Upper lobe of left lung (tissue), 6 donors: ENCODE results near the gene GDF2. TPM values are rescaled to one million over a fixed set of nuclear protein-coding genes. Genes with fewer than 3 reads are reported as not detected.
A peak's percentile ranks its signal among the peaks of the same experiment; 100 is the strongest.

ENCODE experiments used
- ATAC-seq, 2 donors: fragments of 200-7000 bp; cut with Tn5 transposase; one replicate each; pipeline ENCODE4 v1.9.1; 2022; ENCODE audit warnings: mild to moderate bottlenecking in 2 of 2, moderate library complexity in 2 of 2; ENCODE audit not compliant: low FRiP score in 2 of 2
- DNase-seq, 2 donors: peaks; one replicate each; pipeline ENCODE4 v3.0.0-alpha.2; 2019 to 2020
- H3K27ac ChIP-seq, 4 donors: fragments of 200-600 bp; sonication (generic); one replicate each; pipeline ENCODE4 v1.5.1; 2016 to 2019
- H3K27me3 ChIP-seq, 4 donors: fragments of 200-600 bp; sonication (generic); one replicate each; pipeline ENCODE4 v1.5.1; 2017 to 2019
- H3K36me3 ChIP-seq, 4 donors: fragments of 200-600 bp; sonication (generic); one replicate each; pipeline ENCODE4 v1.5.1; 2016 to 2019
- H3K4me1 ChIP-seq, 4 donors: fragments of 200-600 bp; sonication (generic); one replicate each; pipeline ENCODE4 v1.5.1; 2018 to 2019
- H3K4me3 ChIP-seq, 4 donors: fragments of 200-600 bp; sonication (generic); one replicate each; pipeline ENCODE4 v1.5.1; 2017 to 2019; ENCODE audit warnings: mild to moderate bottlenecking in 2 of 4, moderate library complexity in 1 of 4
- H3K9me3 ChIP-seq, 4 donors: fragments of 200-600 bp; sonication (generic); one replicate each; pipeline ENCODE4 v1.5.1; 2018 to 2019
- EP300 ChIP-seq, 4 donors: sonication (generic); formaldehyde crosslinking; IDR thresholded peaks; one replicate each; pipeline ENCODE4 v1.5.1; 2017; ENCODE audit warnings: antibody characterized with exemption in 4 of 4, control low read depth in 2 of 4
- POLR2A ChIP-seq, 4 donors: fragments of 450-650 bp; IDR thresholded peaks; one replicate each; pipeline ENCODE4 v1.5.1; 2016 to 2017; ENCODE audit warnings: antibody characterized with exemption in 4 of 4, mild to moderate bottlenecking in 2 of 4
- POLR2AphosphoS5 ChIP-seq, 2 donors: sonication (generic); formaldehyde crosslinking; IDR thresholded peaks; one replicate each; pipeline ENCODE4 v1.5.1; 2017; ENCODE audit warnings: antibody characterized with exemption in 2 of 2
- WGBS, 2 donors: methylation state at CpG; one replicate each; pipeline ENCODE4 v1.1.5; 2017 to 2018; 5-methylcytosine and 5-hydroxymethylcytosine counted together
- total RNA-seq, 6 donors: library from RNA; depleted of rRNA in 4 of 6; stranded (reverse); fragments of >200 nt in 4 of 6; gene quantifications; one replicate each; pipeline versions ENCODE4 v1.1.0 to v1.2.1, GENCODE V29; 2016 to 2021
- TF ChIP-seq, protein P1 (sequence below), 6 experiments: fragments of 450-650 bp in 4 of 6; fragments of 200-600 bp in 2 of 6; sonication (generic) in 2 of 6; IDR thresholded peaks; one replicate each; pipeline ENCODE4 v1.5.1; 2016 to 2019; ENCODE audit warnings: antibody characterized with exemption in 6 of 6
- donor health status: DM: no; HTN: no; CAD: no; lungs with moderate emphysema.
- donor health status: DM: no; HTN: yes; CAD: no; lungs with severe emphysema.

GDF2 gene
- total RNA-seq, 6 donors from 2014 or later = not detected

DNA sequence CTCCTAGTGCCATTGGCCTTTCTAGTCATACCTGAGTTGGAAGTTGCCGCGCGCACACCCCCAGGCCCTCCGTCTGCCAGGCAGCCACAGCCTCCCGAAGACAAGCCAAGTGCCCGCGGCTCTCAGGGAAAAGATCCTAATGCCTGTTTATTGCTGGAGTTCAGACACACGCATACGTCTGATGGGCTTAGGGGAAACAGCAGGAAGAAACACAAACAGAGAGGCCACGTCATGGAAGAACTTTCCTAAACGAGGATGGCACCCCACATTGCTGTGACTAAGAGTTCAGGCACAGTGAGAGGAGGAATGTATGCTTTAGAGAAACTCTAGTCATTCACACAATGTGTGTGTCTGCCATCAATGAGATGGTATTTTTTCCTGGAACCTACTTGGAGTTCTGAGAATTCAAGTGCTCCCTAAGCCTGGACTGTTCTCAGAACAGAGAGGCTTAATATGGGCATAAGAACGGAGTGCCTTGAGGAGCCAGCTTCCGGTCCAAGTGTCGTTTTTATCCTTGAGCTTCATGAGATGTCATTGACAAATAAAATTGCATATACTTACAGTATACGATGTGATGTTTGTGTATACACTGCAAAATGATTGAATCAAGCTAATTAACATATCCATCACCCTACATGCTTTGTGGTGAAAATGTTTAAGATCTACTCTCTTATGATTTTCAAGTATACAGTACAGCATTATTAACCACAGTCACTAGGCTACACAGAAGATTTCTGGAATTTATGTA lies 14.3 kb downstream of the GDF2 start:
- WGBS, 2 donors = 70 to 74% methylated on average over 15 of the region's 15 CpGs

DNA sequence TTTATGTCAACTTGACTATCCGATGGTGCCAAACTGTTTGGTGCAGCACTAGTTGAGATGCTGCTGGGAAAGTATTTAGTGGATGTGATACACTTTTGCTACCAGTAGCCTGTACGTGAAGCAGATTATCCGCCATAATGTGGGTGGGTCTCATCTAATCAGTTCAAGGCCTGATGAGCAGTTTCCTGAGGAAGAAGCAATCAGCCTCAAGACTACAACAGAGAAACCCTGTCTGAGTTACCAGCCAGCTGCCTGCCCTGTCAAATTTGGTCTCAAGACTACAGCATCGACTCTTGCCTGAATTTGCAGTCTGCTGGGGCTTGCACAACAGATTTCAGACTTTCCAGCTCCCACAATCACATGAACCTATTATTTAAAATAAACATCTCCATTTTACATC lies 15.1 kb downstream of the GDF2 start:
- H3K4me1 ChIP-seq = no peaks in the 10 kb centered on the region
- H3K36me3 ChIP-seq = no peaks in the 10 kb centered on the region
- no peak overlapping the region for H3K27ac ChIP-seq
- ATAC-seq = no peak
- no peak for DNase-seq
- H3K27me3 ChIP-seq = no peaks in the 10 kb centered on the region
- no peak overlapping the region for H3K4me3 ChIP-seq
- TF ChIP-seq, protein P1, sequence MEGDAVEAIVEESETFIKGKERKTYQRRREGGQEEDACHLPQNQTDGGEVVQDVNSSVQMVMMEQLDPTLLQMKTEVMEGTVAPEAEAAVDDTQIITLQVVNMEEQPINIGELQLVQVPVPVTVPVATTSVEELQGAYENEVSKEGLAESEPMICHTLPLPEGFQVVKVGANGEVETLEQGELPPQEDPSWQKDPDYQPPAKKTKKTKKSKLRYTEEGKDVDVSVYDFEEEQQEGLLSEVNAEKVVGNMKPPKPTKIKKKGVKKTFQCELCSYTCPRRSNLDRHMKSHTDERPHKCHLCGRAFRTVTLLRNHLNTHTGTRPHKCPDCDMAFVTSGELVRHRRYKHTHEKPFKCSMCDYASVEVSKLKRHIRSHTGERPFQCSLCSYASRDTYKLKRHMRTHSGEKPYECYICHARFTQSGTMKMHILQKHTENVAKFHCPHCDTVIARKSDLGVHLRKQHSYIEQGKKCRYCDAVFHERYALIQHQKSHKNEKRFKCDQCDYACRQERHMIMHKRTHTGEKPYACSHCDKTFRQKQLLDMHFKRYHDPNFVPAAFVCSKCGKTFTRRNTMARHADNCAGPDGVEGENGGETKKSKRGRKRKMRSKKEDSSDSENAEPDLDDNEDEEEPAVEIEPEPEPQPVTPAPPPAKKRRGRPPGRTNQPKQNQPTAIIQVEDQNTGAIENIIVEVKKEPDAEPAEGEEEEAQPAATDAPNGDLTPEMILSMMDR (IDR thresholded peaks at IDR 0.05) = no peak
- TF ChIP-seq POLR2A (IDR thresholded peaks at IDR 0.05) (no peak), POLR2AphosphoS5 (IDR thresholded peaks at IDR 0.05) (no peak), EP300 (IDR thresholded peaks at IDR 0.05) (no peak)
- WGBS, 2 donors = 68 to 73% methylated on average over 4 of the region's 4 CpGs
- H3K9me3 ChIP-seq = no peaks in the 10 kb centered on the region

More for the DNA sequence above, 14.3 kb downstream of the GDF2 start:
- no peak overlapping the region for H3K4me3 ChIP-seq
- H3K27me3 ChIP-seq = no peaks in the 10 kb centered on the region
- no peaks in the 10 kb centered on the region for H3K36me3 ChIP-seq
- DNase-seq (no peak), ATAC-seq (no peak)
- H3K4me1 ChIP-seq = no peaks in the 10 kb centered on the region
- TF ChIP-seq EP300 (IDR thresholded peaks at IDR 0.05) (no peak), POLR2A (IDR thresholded peaks at IDR 0.05) (no peak)
- TF ChIP-seq, protein P1 (IDR thresholded peaks at IDR 0.05) = no peak
- no peak overlapping the region for H3K27ac ChIP-seq
- no peaks in the 10 kb centered on the region for H3K9me3 ChIP-seq

DNA sequence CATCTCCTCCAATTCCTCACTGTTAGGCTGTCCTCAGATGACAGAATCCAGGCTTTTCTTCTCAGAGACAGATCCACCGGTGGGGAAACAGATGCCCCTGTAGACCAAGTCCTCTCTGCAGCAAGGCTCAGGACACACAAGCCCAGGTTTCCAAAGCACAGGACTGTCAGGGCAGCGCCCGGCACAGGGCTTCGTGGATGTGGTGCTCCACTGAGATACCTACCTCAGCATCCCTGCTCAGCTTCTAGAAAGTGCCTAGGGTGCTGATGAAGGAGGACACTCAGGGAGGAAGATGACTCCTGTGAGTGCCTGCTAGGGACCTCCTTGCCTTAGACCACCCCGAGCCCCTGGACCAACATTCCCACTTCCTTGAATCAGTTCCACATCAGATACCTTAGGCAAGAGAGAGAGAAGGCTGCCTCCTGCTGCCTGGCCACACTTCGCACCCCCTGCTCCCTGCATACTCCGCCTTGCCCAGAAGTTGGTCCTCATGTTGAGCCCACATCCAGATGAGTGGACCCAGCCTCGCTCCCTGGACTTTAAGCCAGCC lies 17.0 kb downstream of the GDF2 start:
- 91 to 92% methylated on average over 4 to 8 of the region's 8 CpGs for WGBS, 2 donors
- no peak overlapping the region for H3K27ac ChIP-seq
- no peaks in the 10 kb centered on the region for H3K36me3 ChIP-seq
- no peak overlapping the region for H3K4me3 ChIP-seq
- no peaks in the 10 kb centered on the region for H3K9me3 ChIP-seq
- no peak for DNase-seq
- no peaks in the 10 kb centered on the region for H3K27me3 ChIP-seq
- no peaks in the 10 kb centered on the region for H3K4me1 ChIP-seq
- TF ChIP-seq POLR2AphosphoS5 (IDR thresholded peaks at IDR 0.05) (no peak), EP300 (IDR thresholded peaks at IDR 0.05) (no peak), POLR2A (IDR thresholded peaks at IDR 0.05) (no peak)
- TF ChIP-seq, protein P1 (IDR thresholded peaks at IDR 0.05) = no peak
- no peak for ATAC-seq

DNA sequence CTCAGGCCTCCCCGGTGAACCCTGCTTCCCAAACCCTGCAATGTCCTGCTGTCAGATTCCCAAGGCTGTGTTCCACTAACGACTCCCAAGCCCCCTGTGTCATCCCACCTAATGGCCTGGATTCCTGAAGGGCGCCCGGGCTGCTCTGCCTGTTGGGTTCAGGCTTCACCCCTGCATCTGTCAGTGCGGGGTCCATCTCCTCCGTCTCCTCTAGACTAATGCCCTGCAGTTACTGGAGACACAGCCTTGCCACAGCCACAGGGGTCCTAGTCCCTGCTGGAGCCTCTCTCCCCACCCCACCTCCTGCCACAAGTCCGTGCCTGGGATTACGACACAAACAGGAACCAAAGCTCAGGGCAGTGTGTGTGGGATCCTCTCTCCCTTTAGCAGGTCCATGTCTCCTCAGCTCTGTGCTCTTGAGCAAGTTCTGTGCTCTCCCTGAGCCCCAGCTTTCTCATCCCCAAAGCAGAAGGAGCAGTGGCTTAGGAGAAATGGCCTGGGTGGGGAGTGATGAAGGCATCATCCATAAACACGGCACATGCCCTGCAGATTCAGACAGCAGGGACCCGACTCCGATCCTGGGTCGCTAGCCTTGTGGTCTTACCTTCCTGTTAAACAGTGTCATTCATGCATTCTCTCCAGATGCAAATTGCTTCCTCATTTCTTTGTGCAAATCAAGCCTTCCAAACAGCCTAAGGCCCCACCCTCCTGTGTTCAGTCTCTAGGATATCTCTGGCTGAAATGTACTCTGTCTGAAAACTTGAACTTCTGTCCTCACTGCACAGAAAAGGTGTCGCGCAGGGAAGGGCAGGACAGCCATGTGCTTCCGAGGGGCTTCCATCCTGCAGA lies 17.7 kb downstream of the GDF2 start:
- no peaks in the 10 kb centered on the region for H3K27me3 ChIP-seq
- TF ChIP-seq EP300 (IDR thresholded peaks at IDR 0.05) = no peak
- TF ChIP-seq POLR2AphosphoS5 (IDR thresholded peaks at IDR 0.05) = no peak
- no peak for TF ChIP-seq POLR2A (IDR thresholded peaks at IDR 0.05)
- H3K4me1 ChIP-seq = no peaks in the 10 kb centered on the region
- ATAC-seq (peak in 1 of 2 donors; percentile 34), DNase-seq (no peak)
- WGBS, 2 donors = 60 to 78% methylated on average over 11 to 15 of the region's 15 CpGs
- H3K9me3 ChIP-seq = no peaks in the 10 kb centered on the region
- no peak overlapping the region for H3K27ac ChIP-seq
- H3K4me3 ChIP-seq = no peak overlapping the region
- no peaks in the 10 kb centered on the region for H3K36me3 ChIP-seq

DNA sequence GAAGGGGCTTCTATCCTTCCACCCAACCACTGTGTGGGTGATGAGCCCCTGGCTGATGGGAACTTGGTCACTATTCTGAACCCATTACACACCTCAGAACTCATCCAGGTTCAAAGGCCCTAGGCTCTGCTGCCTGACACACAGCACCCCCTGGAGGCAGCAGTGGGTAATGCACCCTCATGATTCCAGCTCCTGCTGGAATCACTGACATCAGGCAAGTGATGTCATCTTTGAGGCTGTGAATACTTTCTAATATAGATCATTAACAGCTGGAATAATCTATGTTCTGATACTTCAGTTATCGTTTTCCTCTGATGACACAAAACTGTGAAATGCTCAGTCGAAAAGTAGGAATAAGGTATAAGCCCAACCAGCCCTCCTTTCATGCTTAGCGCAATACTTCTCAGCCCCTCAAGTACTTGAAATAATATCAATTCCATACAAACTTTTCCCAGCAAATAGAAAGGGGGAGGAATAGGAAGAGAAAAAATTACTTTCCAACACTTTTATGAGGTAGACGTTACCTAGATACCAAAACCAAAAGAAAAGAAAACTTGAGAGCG lies 18.4 kb downstream of the GDF2 start:
- Histone ChIP-seq H3K9me3 (no peaks in the 10 kb centered on the region), H3K4me1 (no peaks in the 10 kb centered on the region), H3K27ac (no peak overlapping the region), H3K27me3 (no peaks in the 10 kb centered on the region), H3K4me3 (no peak overlapping the region), H3K36me3 (no peaks in the 10 kb centered on the region)
- TF ChIP-seq, protein P1 (IDR thresholded peaks at IDR 0.05) = peak; percentile 74 to 89 (median 78)
- TF ChIP-seq POLR2AphosphoS5 (IDR thresholded peaks at IDR 0.05) = no peak
- ATAC-seq = peak; percentile 78 to 83
- DNase-seq = peak in 1 of 2 donors; percentile 50
- WGBS, 2 donors = 69 to 72% methylated on average over 5 of the region's 5 CpGs
